Kidney (tissue), 14 donors: Measurements from ENCODE around the gene NEU3. TPM values are rescaled to one million over a fixed set of nuclear protein-coding genes. Genes with fewer than 3 reads are reported as not detected.

Experiments used
- DNase-seq, 5 donors: peaks; one replicate each; pipeline ENCODE4 v3.0.0-alpha.2; 2013 to 2020
- FAIRE-seq: peaks from 2 replicates; lab custom pipeline; 2012; peaks lifted over from hg19 to GRCh38; lab: Jason Lieb, UNC
- H3K27ac ChIP-seq, 2 donors: one replicate each; pipeline ENCODE4 v1.7.0; 2013; ENCODE audit warnings: low read depth in 2 of 2, low read length in 2 of 2, inconsistent platforms in 1 of 2
- H3K27me3 ChIP-seq: one replicate; pipeline ENCODE4 v1.7.1; 2013; ENCODE audit warnings: low read length, inconsistent platforms; ENCODE audit not compliant: control insufficient read depth, insufficient read depth
- H3K36me3 ChIP-seq, 3 donors: one replicate each; pipeline versions ENCODE4 v1.7.0 to v1.7.1; 2013; ENCODE audit warnings: low read length in 3 of 3, control low read depth in 1 of 3, inconsistent platforms in 1 of 3; ENCODE audit not compliant: insufficient read depth in 3 of 3, control insufficient read depth in 2 of 3
- H3K4me1 ChIP-seq, 3 donors: one replicate each; pipeline versions ENCODE4 v1.7.0 to v1.7.1; 2013; ENCODE audit warnings: low read length in 3 of 3, inconsistent platforms in 1 of 3, low read depth in 1 of 3; ENCODE audit not compliant: control insufficient read depth in 2 of 3, insufficient read depth in 2 of 3
- H3K4me3 ChIP-seq, 3 donors: one replicate each; pipeline versions ENCODE4 v1.7.0 to v1.8.1; 2013; ENCODE audit warnings: low read length in 3 of 3, control low read depth in 1 of 3, inconsistent platforms in 1 of 3
- H3K9ac ChIP-seq, 3 donors: one replicate each; pipeline versions ENCODE4 v1.7.0 to v1.7.1; 2013; ENCODE audit warnings: low read length in 3 of 3, control low read depth in 1 of 3, inconsistent platforms in 1 of 3
- H3K9me3 ChIP-seq, 3 donors: one replicate each; pipeline versions ENCODE4 v1.7.0 to v1.7.1; 2013; ENCODE audit warnings: low read length in 3 of 3, control low read depth in 1 of 3, inconsistent platforms in 1 of 3; ENCODE audit not compliant: control insufficient read depth in 2 of 3, insufficient read depth in 1 of 3
- CTCF ChIP-seq: IDR thresholded peaks from 3 replicates; pipeline ENCODE4 v1.5.1; 2012; ENCODE audit warnings: mild to moderate bottlenecking, moderate library complexity, borderline replicate concordance; ENCODE audit not compliant: insufficient read depth; ENCODE audit errors: extremely low read depth
- intact Hi-C: fragments of 100-400 bp; cut with DNase I; formaldehyde crosslinking; loops from one replicate; pipeline ENCODE4 v1.11.1; 2022
- polyA plus RNA-seq: library from polyadenylated mRNA; stranded (reverse); fragments of 350-450 nt; fragmentation: Illumina TruSeq; extraction: RNeasy Lipid Tissue Mini Kit (QIAGEN cat#74804); gene quantifications from one replicate; pipeline ENCODE4 v1.2.3, GENCODE V29; 2014; ENCODE audit warnings: low read depth, low replicate concordance; ENCODE audit not compliant: insufficient read depth
- total RNA-seq: library from RNA; stranded (reverse); fragmentation: NEBNext Ultra II Directional; extraction: Animal tissue kit (Norgen Biotek cat#: 25700); gene quantifications from one replicate; pipeline ENCODE4 v1.2.1, GENCODE V29; 2021
- donor health status: control.
- donor health status: control.
- donor health status: control.
- donor health status: control.
- donor health status: control.
- donor health status: DM: yes; HTN: yes; CAD: no.
- donor health status: Normal renal cell carcinoma (clear cell type).

NEU3 gene
- total and polyA plus RNA-seq, 2 donors from 2014 or later, result 2.8 to 13.2 TPM

- intact Hi-C loops, result no loop called here
- no peaks in the 10 kb centered on the region for H3K9me3 ChIP-seq
- H3K36me3 ChIP-seq, result no peaks in the 10 kb centered on the region
- H3K9ac ChIP-seq, result no peak overlapping the region
- no peak for FAIRE-seq
- H3K4me3 ChIP-seq, result no peak overlapping the region
- peak in 2 of 5 donors; percentile 4 to 9 for DNase-seq
- H3K27ac ChIP-seq, result no peak overlapping the region
- TF ChIP-seq CTCF, result no peak
- no peaks in the 10 kb centered on the region for H3K4me1 ChIP-seq
- H3K27me3 ChIP-seq, result no peaks in the 10 kb centered on the region
Measured at GRCh38 chr11:75063741-75064314, 75.1 kb downstream of the NEU3 start.

DNA sequence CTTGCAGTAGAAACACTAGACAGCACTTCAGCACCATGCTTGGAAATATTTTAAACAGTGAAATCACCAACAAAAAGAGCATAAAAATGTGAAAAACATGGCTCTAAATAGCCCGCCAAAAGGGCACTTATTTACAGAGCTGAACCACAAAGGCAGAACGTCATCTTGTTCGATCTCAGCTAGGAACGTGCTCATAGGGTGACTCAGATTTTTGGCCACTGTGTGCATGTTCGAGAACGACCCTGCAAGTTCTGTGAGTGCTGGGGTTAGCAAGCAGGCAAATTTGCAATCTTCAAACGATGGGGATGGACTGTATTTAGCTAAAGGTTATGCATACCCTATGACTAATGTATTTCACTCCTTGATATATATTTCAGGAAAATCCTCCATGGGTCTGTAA is 77.3 kb downstream of the NEU3 start:
- H3K27me3 ChIP-seq, result no peaks in the 10 kb centered on the region
- no peak overlapping the region for H3K4me3 ChIP-seq
- no peaks in the 10 kb centered on the region for H3K9me3 ChIP-seq
- DNase-seq (no peak), FAIRE-seq (no peak)
- TF ChIP-seq CTCF, result no peak
- no peaks in the 10 kb centered on the region for H3K36me3 ChIP-seq
- no peak overlapping the region for H3K27ac ChIP-seq
- no peak overlapping the region for H3K9ac ChIP-seq
- no peaks in the 10 kb centered on the region for H3K4me1 ChIP-seq
- intact Hi-C loops, result no loop called here

Other genes with a start within 250 kb of the NEU3 start
- 19.6 TPM for gene RNF169, start 240.1 kb upstream of the NEU3 start, total RNA-seq
- gene RNF169, start 240.1 kb upstream of the NEU3 start, polyA plus RNA-seq, result 3.1 TPM
- gene XRRA1, start 39.8 kb upstream of the NEU3 start, total RNA-seq, result 14.6 TPM
- gene XRRA1, start 39.8 kb upstream of the NEU3 start, polyA plus RNA-seq, result 2.6 TPM
- 176 TPM for gene SPCS2, start 39.7 kb upstream of the NEU3 start, total RNA-seq
- gene SPCS2, start 39.7 kb upstream of the NEU3 start, polyA plus RNA-seq, result 224 TPM
- gene OR2AT4, start 107.9 kb downstream of the NEU3 start, total RNA-seq, result not detected
- not detected for gene OR2AT4, start 107.9 kb downstream of the NEU3 start, polyA plus RNA-seq
- 117 TPM for gene SLCO2B1, start 162.2 kb downstream of the NEU3 start, total RNA-seq
- 8.9 TPM for gene SLCO2B1, start 162.2 kb downstream of the NEU3 start, polyA plus RNA-seq